ENCODE data around the gene SMOC2.
"Not testable (repeated sequence)": the region's sequence is repeated elsewhere in the genome, so short reads cannot be mapped to it uniquely, and the experiment has no call there.

The SMOC2 gene

GRCh38 chr6:168542301-168542700, 101.3 kb downstream of the SMOC2 start:
- no peak for DNase-seq

- DNase-seq, result no peak
Observed at GRCh38 chr6:168545428-168545827, 104.4 kb downstream of the SMOC2 start.

- DNase-seq, result no peak
Observed at GRCh38 chr6:168546151-168546550, 105.2 kb downstream of the SMOC2 start.

GRCh38 chr6:168546730-168547129, 105.7 kb downstream of the SMOC2 start:
- no peak for DNase-seq

- no peak for DNase-seq
Observed at GRCh38 chr6:168550326-168550725, 109.3 kb downstream of the SMOC2 start.

GRCh38 chr6:168554472-168554871, 113.5 kb downstream of the SMOC2 start:
- no peak for DNase-seq

GRCh38 chr6:168554898-168555617, 114.1 kb downstream of the SMOC2 start:
- no peak for DNase-seq

GRCh38 chr6:168555618-168556273, 114.8 kb downstream of the SMOC2 start:
- no peak for DNase-seq

- no peak for DNase-seq
Observed at GRCh38 chr6:168557512-168557911, 116.5 kb downstream of the SMOC2 start.

GRCh38 chr6:168558686-168559085, 117.7 kb downstream of the SMOC2 start:
- no peak for DNase-seq

GRCh38 chr6:168559574-168560098, 118.7 kb downstream of the SMOC2 start:
- no peak for DNase-seq

GRCh38 chr6:168560126-168560525, 119.1 kb downstream of the SMOC2 start:
- DNase-seq, result no peak

GRCh38 chr6:168562576-168563151, 121.7 kb downstream of the SMOC2 start:
- no peak for DNase-seq

- DNase-seq, result no peak
Observed at GRCh38 chr6:168563656-168564055, 122.7 kb downstream of the SMOC2 start.

- DNase-seq, result no peak
Observed at GRCh38 chr6:168565112-168565511, 124.1 kb downstream of the SMOC2 start.

GRCh38 chr6:168570211-168570610, 129.2 kb downstream of the SMOC2 start:
- no peak for DNase-seq

- no peak for DNase-seq
Observed at GRCh38 chr6:168571268-168571667, 130.3 kb downstream of the SMOC2 start.

- not testable (repeated sequence) for DNase-seq
Observed at GRCh38 chr6:168573276-168573835, 132.4 kb downstream of the SMOC2 start.

GRCh38 chr6:168574075-168574698, 133.2 kb downstream of the SMOC2 start:
- no peak for DNase-seq

GRCh38 chr6:168574699-168575195, 133.8 kb downstream of the SMOC2 start:
- no peak for DNase-seq

GRCh38 chr6:168575346-168576098, 134.5 kb downstream of the SMOC2 start:
- no peak for DNase-seq

- no peak for DNase-seq
Observed at GRCh38 chr6:168576388-168576787, 135.4 kb downstream of the SMOC2 start.

Measured in activated effector memory CD4-positive, alpha-beta T cell treated with Interleukin-2 at 50 U/mL for 16 hours (primary cell).